ENCODE results near the gene AIMP2. TPM values are rescaled to one million over a fixed set of nuclear protein-coding genes. Genes with fewer than 3 reads are reported as not detected.

AIMP2 gene
- total RNA-seq, 1 experiment from 2014 or later, result 61.8 TPM

DNA sequence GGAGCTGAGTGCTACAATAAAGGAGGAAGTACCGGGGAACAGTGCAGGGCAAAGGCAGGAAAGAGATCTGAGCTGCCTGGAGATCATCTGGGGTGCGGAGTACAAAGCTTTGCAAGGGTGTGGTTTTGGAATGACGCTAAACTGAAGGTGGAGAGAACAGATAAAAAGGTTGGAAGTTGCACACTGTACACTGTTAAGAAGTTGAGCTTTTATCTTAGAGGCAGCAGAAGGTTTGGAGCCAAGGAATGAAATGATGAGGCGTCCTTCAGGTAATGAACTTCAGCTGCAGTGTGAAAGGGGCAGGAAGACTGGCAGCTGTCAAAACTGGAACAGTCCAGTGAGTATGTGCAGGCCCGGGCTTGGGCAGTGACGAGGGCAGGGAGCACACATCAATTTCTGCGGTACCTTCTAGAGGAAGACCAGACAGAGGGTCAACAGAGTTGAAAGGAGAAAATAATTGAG, 14.9 kb downstream of the AIMP2 start:
- Histone ChIP-seq H4K20me1 (ENCODE audit: insufficient read depth) (no peaks in the 10 kb centered on the region), H3K9me2 (ENCODE audit: insufficient read depth) (no peaks in the 10 kb centered on the region), H3K79me2 (ENCODE audit: insufficient read depth, low read length) (peaks cover 17% of the 10 kb centered on the region; the same call in 1 of the 2 replicates), H2AFZ (ENCODE audit: low read depth, low read length, poor library complexity, severe bottlenecking) (no peak overlapping the region), H3K36me3 (ENCODE audit: control insufficient read depth in 1 of 2, insufficient read depth in 2 of 2, low read length in 2 of 2) (peaks cover 44 to 73% of the 10 kb centered on the region in 2 experiments), H3K4me2 (ENCODE audit: low read length) (no peak overlapping the region), H3K27ac (ENCODE audit: low read depth, low read length) (no peak overlapping the region), H3K9me3 (ENCODE audit: control insufficient read depth in 1 of 2, insufficient read depth in 1 of 2, low read depth in 1 of 2, low read length in 2 of 2) (no peaks in the 10 kb centered on the region), H3K4me3 (replicated peaks in 1 of 2; ENCODE audit: low read depth in 1 of 2, low read length in 2 of 2) (no peak overlapping the region), H3K9ac (ENCODE audit: low read length) (no peak overlapping the region), H3K4me1 (ENCODE audit: control insufficient read depth in 1 of 2, insufficient read depth in 2 of 2, low read length in 2 of 2) (peaks cover 7 to 24% of the 10 kb centered on the region in 2 experiments; a peak in 2 of 4 replicates), H3K27me3 (ENCODE audit: insufficient read depth, low read length) (no peaks in the 10 kb centered on the region)
- TF ChIP-seq, protein P1, sequence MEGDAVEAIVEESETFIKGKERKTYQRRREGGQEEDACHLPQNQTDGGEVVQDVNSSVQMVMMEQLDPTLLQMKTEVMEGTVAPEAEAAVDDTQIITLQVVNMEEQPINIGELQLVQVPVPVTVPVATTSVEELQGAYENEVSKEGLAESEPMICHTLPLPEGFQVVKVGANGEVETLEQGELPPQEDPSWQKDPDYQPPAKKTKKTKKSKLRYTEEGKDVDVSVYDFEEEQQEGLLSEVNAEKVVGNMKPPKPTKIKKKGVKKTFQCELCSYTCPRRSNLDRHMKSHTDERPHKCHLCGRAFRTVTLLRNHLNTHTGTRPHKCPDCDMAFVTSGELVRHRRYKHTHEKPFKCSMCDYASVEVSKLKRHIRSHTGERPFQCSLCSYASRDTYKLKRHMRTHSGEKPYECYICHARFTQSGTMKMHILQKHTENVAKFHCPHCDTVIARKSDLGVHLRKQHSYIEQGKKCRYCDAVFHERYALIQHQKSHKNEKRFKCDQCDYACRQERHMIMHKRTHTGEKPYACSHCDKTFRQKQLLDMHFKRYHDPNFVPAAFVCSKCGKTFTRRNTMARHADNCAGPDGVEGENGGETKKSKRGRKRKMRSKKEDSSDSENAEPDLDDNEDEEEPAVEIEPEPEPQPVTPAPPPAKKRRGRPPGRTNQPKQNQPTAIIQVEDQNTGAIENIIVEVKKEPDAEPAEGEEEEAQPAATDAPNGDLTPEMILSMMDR (IDR thresholded peaks at IDR 0.05 in 2 of 3, conservative IDR thresholded peaks at IDR 0.05 in 1 of 3; ENCODE audit: borderline replicate concordance in 1 of 3, insufficient read depth in 1 of 3, low read depth in 2 of 3, low read length in 2 of 3), result no peak
- TF ChIP-seq JUND (IDR thresholded peaks at IDR 0.05), result 0 out of 2 replicates have a peak, but pooled peaks have one; percentile 5
- TF ChIP-seq, protein P2, sequence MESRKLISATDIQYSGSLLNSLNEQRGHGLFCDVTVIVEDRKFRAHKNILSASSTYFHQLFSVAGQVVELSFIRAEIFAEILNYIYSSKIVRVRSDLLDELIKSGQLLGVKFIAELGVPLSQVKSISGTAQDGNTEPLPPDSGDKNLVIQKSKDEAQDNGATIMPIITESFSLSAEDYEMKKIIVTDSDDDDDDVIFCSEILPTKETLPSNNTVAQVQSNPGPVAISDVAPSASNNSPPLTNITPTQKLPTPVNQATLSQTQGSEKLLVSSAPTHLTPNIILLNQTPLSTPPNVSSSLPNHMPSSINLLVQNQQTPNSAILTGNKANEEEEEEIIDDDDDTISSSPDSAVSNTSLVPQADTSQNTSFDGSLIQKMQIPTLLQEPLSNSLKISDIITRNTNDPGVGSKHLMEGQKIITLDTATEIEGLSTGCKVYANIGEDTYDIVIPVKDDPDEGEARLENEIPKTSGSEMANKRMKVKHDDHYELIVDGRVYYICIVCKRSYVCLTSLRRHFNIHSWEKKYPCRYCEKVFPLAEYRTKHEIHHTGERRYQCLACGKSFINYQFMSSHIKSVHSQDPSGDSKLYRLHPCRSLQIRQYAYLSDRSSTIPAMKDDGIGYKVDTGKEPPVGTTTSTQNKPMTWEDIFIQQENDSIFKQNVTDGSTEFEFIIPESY (IDR thresholded peaks at IDR 0.05; ENCODE audit: extremely low read depth, insufficient replicate concordance, low read length), result no peak
- no peak for TF ChIP-seq FOSL1 (IDR thresholded peaks at IDR 0.05; ENCODE audit: low read depth)
- TF ChIP-seq TCF7L2 (IDR thresholded peaks at IDR 0.05; ENCODE audit: borderline replicate concordance, extremely low read depth, insufficient read depth, insufficient read length), result no peak
- TSS peak; percentile 75 for BruUV-seq (replicated peaks)
- DNase-seq (ENCODE audit: low read depth, low spot score) (no peak), ATAC-seq (no peak)
- ChIA-PET CTCF (no interaction called here), RAD21 (ENCODE audit: low non-redundant PET in 1 of 2, low total read pairs in 2 of 2, uncharacterized antibody in 2 of 2, unreplicated experiment in 2 of 2) (no interaction called here), POLR2A (no interaction called here)
- intact Hi-C loops (cut with micrococcal nuclease), result no loop called here
